SHP77 treated with DMSO at 0.1 percent for 48 hours (cell line): ENCODE results near the gene LCN12.
A peak's percentile ranks its signal among the peaks of the same experiment; 100 is the strongest.

ENCODE experiments used
- DNase-seq: peaks from one replicate; lab custom pipeline; 2025; lab: John Stamatoyannopoulos, UW

The LCN12 gene

GRCh38 chr9:136951541-136952320, at the start of gene LCN12:
Gene LCN12 (plus strand): TSS chr9:136952273. CDS start chr9:136952328, 55 bp downstream.
- no peak for DNase-seq

GRCh38 chr9:136903041-136903554, 49.0 kb upstream of the LCN12 start:
- DNase-seq, result peak; percentile 87

- DNase-seq, result no peak
Measured at GRCh38 chr9:136906266-136906665, 45.8 kb upstream of the LCN12 start.

GRCh38 chr9:136907011-136907914, 44.8 kb upstream of the LCN12 start:
- no peak for DNase-seq

GRCh38 chr9:136910197-136910900, 41.7 kb upstream of the LCN12 start:
- no peak for DNase-seq

GRCh38 chr9:136910901-136911245, 41.2 kb upstream of the LCN12 start:
- DNase-seq, result no peak

GRCh38 chr9:136913701-136914438, 38.2 kb upstream of the LCN12 start:
- DNase-seq, result no peak

GRCh38 chr9:136915632-136916329, 36.3 kb upstream of the LCN12 start:
- no peak for DNase-seq

GRCh38 chr9:136916330-136917184, 35.5 kb upstream of the LCN12 start:
- DNase-seq, result no peak

GRCh38 chr9:136917902-136918301, 34.2 kb upstream of the LCN12 start:
- no peak for DNase-seq

GRCh38 chr9:136920069-136920468, 32.0 kb upstream of the LCN12 start:
- no peak for DNase-seq

GRCh38 chr9:136920734-136921231, 31.3 kb upstream of the LCN12 start:
- no peak for DNase-seq

- no peak for DNase-seq
Measured at GRCh38 chr9:136921307-136921706, 30.8 kb upstream of the LCN12 start.

GRCh38 chr9:136921718-136922117, 30.4 kb upstream of the LCN12 start:
- DNase-seq, result no peak

- DNase-seq, result no peak
Measured at GRCh38 chr9:136922540-136922939, 29.5 kb upstream of the LCN12 start.

- no peak for DNase-seq
Measured at GRCh38 chr9:136923881-136924280, 28.2 kb upstream of the LCN12 start.

GRCh38 chr9:136925414-136926153, 26.5 kb upstream of the LCN12 start:
- no peak for DNase-seq

- no peak for DNase-seq
Measured at GRCh38 chr9:136926154-136926704, 25.8 kb upstream of the LCN12 start.

- DNase-seq, result no peak
Measured at GRCh38 chr9:136926749-136927148, 25.3 kb upstream of the LCN12 start.
